GM08714 (cell line): ENCODE data around the gene KIF27.
"Not testable (repeated sequence)": the region's sequence is repeated elsewhere in the genome, so short reads cannot be mapped to it uniquely, and the experiment has no call there.

Experiments used
- H3K4me3 ChIP-seq: fragments of 200-500 bp; sonication (Bioruptor generic); 2 replicates; pipeline ENCODE4 v1.5.1; 2014; ENCODE audit warnings: mild to moderate bottlenecking, low read length, inconsistent platforms
- ZNF274 ChIP-seq: IDR thresholded peaks from 2 replicates; pipeline ENCODE4 v1.6.1; 2012; ENCODE audit warnings: mild to moderate bottlenecking, low read depth, low read length

Gene KIF27, protein sequence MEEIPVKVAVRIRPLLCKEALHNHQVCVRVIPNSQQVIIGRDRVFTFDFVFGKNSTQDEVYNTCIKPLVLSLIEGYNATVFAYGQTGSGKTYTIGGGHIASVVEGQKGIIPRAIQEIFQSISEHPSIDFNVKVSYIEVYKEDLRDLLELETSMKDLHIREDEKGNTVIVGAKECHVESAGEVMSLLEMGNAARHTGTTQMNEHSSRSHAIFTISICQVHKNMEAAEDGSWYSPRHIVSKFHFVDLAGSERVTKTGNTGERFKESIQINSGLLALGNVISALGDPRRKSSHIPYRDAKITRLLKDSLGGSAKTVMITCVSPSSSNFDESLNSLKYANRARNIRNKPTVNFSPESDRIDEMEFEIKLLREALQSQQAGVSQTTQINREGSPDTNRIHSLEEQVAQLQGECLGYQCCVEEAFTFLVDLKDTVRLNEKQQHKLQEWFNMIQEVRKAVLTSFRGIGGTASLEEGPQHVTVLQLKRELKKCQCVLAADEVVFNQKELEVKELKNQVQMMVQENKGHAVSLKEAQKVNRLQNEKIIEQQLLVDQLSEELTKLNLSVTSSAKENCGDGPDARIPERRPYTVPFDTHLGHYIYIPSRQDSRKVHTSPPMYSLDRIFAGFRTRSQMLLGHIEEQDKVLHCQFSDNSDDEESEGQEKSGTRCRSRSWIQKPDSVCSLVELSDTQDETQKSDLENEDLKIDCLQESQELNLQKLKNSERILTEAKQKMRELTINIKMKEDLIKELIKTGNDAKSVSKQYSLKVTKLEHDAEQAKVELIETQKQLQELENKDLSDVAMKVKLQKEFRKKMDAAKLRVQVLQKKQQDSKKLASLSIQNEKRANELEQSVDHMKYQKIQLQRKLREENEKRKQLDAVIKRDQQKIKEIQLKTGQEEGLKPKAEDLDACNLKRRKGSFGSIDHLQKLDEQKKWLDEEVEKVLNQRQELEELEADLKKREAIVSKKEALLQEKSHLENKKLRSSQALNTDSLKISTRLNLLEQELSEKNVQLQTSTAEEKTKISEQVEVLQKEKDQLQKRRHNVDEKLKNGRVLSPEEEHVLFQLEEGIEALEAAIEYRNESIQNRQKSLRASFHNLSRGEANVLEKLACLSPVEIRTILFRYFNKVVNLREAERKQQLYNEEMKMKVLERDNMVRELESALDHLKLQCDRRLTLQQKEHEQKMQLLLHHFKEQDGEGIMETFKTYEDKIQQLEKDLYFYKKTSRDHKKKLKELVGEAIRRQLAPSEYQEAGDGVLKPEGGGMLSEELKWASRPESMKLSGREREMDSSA (N-terminal part only)

DNA sequence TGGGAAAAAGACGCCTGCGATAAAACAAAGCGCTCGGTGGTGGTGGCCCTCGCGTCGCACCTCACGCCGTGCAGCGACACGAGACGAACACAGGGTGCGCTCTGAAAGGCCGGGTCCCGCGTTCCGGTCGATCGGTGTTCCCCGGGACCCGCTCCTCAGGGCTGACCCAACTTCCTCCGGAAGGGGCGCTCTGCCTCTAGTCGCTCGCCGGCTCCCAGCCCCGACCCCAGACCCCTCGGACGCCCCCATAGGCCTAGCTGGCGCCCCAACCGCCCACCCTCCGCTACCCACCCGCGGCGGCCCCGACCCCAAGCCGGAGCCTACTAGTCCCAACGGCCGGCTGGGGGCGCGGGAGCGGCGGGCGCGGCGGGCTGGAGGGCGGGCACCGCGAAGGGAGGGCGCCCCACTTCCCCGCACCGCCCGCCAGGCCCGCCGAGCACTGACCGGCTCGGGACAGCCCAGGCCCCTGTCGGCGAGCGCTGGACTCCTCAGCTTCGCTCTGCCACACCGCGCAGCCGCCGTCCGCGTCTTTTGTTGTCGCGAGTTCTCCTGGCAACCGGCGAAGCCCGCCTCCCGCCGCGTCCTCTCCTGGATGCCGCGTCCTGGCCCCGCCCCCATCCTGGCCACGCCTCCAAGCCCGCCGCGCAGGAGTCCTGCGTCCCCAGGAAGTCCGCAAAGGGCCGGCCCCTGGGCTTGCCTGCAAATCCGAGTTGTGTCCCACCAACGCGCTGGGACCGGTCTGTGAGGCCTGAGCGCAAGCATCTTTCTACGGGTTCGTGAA lies at the start of gene KIF27:
Gene KIF27 (minus strand): TSS at position 506 of the 781 bp plus-strand sequence. CDS start 5,841 bp downstream, outside the sequence.
- H3K4me3 ChIP-seq, result peak within 1 kb of the TSS; percentile 97
- TF ChIP-seq ZNF274, result no peak

DNA sequence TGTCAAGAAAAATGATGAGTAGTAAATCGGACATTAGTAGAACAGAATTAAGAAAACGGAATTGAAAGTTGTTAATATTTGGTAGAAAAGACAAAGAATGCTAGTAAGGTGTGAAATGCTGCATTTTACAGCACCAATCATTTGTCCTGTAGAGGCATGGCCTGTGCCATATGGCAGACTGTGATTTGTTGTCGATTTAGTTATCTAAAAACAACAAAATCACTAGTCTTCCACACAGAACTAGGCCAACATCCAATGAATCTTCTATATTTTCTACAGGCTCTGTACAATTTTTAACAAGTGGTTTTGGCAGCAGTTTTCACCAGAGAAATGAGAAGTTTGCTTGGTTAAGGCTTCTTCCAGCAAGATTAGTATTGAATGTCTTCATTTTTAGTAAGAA lies 48.4 kb upstream of the KIF27 start:
- TF ChIP-seq ZNF274, result no peak
- H3K4me3 ChIP-seq, result no peak overlapping the region

- no peak overlapping the region for H3K4me3 ChIP-seq
- no peak for TF ChIP-seq ZNF274
These were observed 45.8 kb upstream of the KIF27 start for GRCh38 chr9:83967073-83967472.

GRCh38 chr9:83966209-83966582 lies 45.0 kb upstream of the KIF27 start:
- H3K4me3 ChIP-seq, result no peak overlapping the region
- no peak for TF ChIP-seq ZNF274

DNA sequence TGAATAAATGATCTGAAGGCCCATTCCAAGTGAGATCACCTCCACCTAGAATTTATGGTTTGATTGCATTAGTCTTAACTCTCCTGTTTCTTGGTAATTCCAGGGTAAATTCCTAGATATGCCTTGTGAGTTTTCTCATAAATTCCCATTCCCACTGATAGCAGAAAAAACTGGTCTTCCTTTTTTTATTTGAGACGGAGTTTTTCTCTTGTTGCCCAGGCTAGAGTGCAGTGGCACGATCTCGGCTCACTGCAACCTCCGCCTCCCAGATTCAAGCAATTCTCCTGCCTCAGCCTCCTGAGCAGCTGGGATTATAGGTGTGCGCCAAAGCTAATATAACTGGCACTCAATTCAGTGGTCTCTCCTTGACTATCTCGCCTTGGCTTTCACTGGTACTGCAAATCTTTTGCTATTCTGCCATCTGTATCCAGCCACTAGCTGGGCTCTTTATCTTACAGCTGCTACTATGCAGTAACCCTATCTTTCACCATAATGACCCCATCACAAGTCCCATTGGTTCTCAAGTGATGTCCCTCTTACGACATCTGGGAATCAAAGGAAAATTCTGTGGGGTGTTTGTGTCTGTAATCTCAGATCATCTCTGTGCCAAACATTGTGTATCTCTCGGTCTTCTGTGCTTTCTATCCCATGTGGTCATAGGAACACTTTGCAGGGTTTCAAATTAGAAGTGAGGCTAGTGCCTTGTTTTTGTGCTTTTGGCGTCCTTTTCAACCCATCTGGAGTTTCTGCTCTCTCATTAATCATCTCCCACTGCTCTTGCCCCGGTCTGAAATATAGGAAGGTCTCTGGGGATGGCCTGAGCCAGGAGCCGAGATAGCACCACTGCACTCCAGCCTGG lies 44.3 kb upstream of the KIF27 start:
- no peak overlapping the region for H3K4me3 ChIP-seq
- TF ChIP-seq ZNF274, result no peak

DNA sequence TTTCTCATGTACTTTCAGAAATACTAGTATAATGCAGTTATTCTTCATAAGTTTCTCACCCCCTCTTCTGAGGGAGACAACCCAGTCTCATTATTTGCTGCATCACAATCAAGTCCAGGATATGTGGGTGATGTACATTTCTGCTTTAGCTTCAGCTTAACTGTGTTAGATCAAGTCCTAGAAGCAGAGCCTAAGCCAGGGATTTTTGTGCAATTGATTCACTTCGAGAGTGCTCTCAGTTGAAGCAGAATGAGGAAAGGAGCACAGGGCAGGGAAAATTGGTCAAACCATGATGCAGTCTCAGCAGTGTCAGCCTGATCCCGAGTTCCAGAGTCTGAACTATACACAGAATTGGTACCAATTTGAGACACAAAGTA lies 43.7 kb upstream of the KIF27 start:
- TF ChIP-seq ZNF274, result no peak
- no peak overlapping the region for H3K4me3 ChIP-seq

- no peak for TF ChIP-seq ZNF274
- H3K4me3 ChIP-seq, result no peak overlapping the region
These were observed 40.9 kb upstream of the KIF27 start for GRCh38 chr9:83962165-83962564.

- TF ChIP-seq ZNF274, result no peak
These were observed 39.8 kb upstream of the KIF27 start for GRCh38 chr9:83960991-83961390.

GRCh38 chr9:83959061-83959460 lies 37.8 kb upstream of the KIF27 start:
- no peak for TF ChIP-seq ZNF274

More at GRCh38 chr9:83960991-83961390, 39.8 kb upstream of the KIF27 start:
- no peak overlapping the region for H3K4me3 ChIP-seq

GRCh38 chr9:83957248-83957513 lies 35.9 kb upstream of the KIF27 start:
- peak overlapping the region; percentile 63; the same call in 1 of the 2 replicates for H3K4me3 ChIP-seq
- TF ChIP-seq ZNF274, result no peak

More at GRCh38 chr9:83959061-83959460, 37.8 kb upstream of the KIF27 start:
- no peak overlapping the region for H3K4me3 ChIP-seq

DNA sequence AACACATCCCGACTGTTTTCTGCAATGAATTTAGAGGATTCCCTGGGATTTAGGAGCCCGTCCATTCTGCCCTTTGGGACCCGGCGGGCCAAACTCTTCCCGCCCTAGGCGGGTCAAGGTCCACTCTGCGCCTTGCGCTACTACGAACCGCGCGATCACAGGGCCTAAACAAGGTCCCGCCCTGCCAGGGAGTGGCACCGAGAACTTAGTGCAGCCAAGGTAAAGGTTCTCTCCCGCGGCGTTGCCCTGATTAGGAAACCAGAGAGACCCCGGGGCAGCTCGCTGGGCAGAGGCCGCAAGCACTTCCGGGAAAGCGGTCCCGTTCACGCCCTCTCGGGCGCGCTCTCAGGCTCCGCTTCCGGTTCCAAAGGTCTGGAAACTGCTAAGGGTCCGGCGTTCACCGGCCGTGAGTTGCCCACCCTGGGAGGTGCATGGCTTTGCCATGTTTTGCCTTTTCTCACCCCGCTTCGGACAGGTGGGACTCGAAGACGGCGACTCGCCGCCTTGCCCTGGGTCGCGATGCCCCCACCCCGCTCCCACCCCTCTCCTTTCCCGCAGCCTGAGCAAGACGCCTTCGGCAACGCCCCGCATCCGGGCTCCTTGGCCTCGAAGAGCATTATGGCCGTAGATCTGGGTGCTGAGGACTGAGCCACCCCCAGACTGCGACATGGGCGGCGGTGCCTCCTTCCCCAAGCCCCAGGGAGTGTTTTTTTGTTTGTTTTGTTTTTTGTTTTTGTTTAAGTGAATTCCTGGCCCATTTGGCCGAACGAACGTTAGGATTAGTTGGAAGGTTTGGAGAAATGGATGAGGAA lies 35.4 kb upstream of the KIF27 start:
- peak overlapping the region; percentile 63; the same call in 1 of the 2 replicates for H3K4me3 ChIP-seq
- no peak for TF ChIP-seq ZNF274

GRCh38 chr9:83956086-83956435 lies 34.8 kb upstream of the KIF27 start:
- H3K4me3 ChIP-seq, result peak overlapping the region; percentile 63; the same call in 1 of the 2 replicates
- TF ChIP-seq ZNF274, result no peak

GRCh38 chr9:83948096-83948495 lies 26.9 kb upstream of the KIF27 start:
- not testable (repeated sequence) for H3K4me3 ChIP-seq
